HepG2 (cell line): ENCODE measurements around the gene CXCL17. TPM values are rescaled to one million over a fixed set of nuclear protein-coding genes. Genes with fewer than 3 reads are reported as not detected.

ENCODE experiments used
- ASH2L ChIP-seq: fragments of 300-600, 200-600 bp; sonication (generic); IDR thresholded peaks from 2 replicates; pipeline ENCODE4 v1.7.0; 2017; ENCODE audit warnings: low read depth, mild to moderate bottlenecking, moderate library complexity, mixed read lengths, low read length; ENCODE audit not compliant: insufficient read length
- CC2D1A ChIP-seq: sonication (generic); formaldehyde crosslinking; IDR thresholded peaks from 2 replicates; pipeline ENCODE4 v1.8.1; 2023; ENCODE audit warnings: mild to moderate bottlenecking, missing genetic modification reagents
- DMAP1 ChIP-seq: IDR thresholded peaks from 2 replicates; pipeline ENCODE4 v1.6.1; 2016
- ETS1 ChIP-seq: sonication (generic); formaldehyde crosslinking; IDR thresholded peaks from 2 replicates; pipeline ENCODE4 v1.4.0; 2020; ENCODE audit warnings: missing genetic modification reagents
- FOSL2 ChIP-seq: sonication (generic); formaldehyde crosslinking; IDR thresholded peaks from 2 replicates; pipeline ENCODE4 v1.4.0; 2020; ENCODE audit warnings: missing genetic modification reagents
- IRF9 ChIP-seq: sonication (generic); formaldehyde crosslinking; IDR thresholded peaks from 2 replicates; pipeline ENCODE4 v1.8.0; 2022; ENCODE audit warnings: missing genetic modification reagents, mild to moderate bottlenecking, borderline replicate concordance
- KLF15 ChIP-seq: sonication (generic); formaldehyde crosslinking; IDR thresholded peaks from 2 replicates; pipeline ENCODE4 v1.8.1; 2023; ENCODE audit warnings: borderline replicate concordance, mild to moderate bottlenecking, inconsistent platforms, missing genetic modification reagents, mixed read lengths
- RXRA ChIP-seq: sonication (generic); formaldehyde crosslinking; IDR thresholded peaks from 2 replicates; pipeline ENCODE4 v1.5.1; 2020; ENCODE audit warnings: missing genetic modification reagents
- XRCC5 ChIP-seq: fragments of 200-400 bp; formaldehyde crosslinking; optimal IDR thresholded peaks from 2 replicates; pipeline ENCODE3; 2017; ENCODE audit warnings: mild to moderate bottlenecking, low read length
- ZNF556 ChIP-seq: sonication (generic); formaldehyde crosslinking; IDR thresholded peaks from 2 replicates; pipeline ENCODE4 v1.4.0; 2020; ENCODE audit warnings: mild to moderate bottlenecking, missing genetic modification reagents, borderline replicate concordance
- ZNF747 ChIP-seq: sonication (generic); formaldehyde crosslinking; IDR thresholded peaks from 2 replicates; pipeline ENCODE4 v1.8.1; 2023; ENCODE audit warnings: missing genetic modification reagents, mild to moderate bottlenecking, borderline replicate concordance
- ZNF878 ChIP-seq: sonication (generic); formaldehyde crosslinking; IDR thresholded peaks from 2 replicates; pipeline ENCODE4 v1.8.1; 2023; ENCODE audit warnings: mild to moderate bottlenecking, missing genetic modification reagents, moderate library complexity
- polyA plus RNA-seq, 8 experiments: library from polyadenylated mRNA; depleted of rRNA in 3 of 8; stranded (reverse) in 7 of 8; unstranded in 1 of 8; fragments of >200 nt; fragmentation: Illumina TruSeq in 4 of 8; extraction: Trizol in 4 of 8; gene quantifications; 2 replicates each; pipeline versions ENCODE4 v1.2.1 to v1.2.3, GENCODE V29; 2011 to 2016; ENCODE audit warnings: low read depth in 4 of 8, missing spikeins in 1 of 8, mixed read lengths in 1 of 8; ENCODE audit not compliant: insufficient read depth in 1 of 8
- total RNA-seq, 5 experiments: library from RNA; depleted of rRNA; stranded (reverse); fragments of >200 nt; fragmentation: Illumina TruSeq; extraction: Trizol; gene quantifications; 2 replicates each; pipeline ENCODE4 v1.2.3, GENCODE V29; 2016; ENCODE audit warnings: low read depth in 1 of 5
- TF ChIP-seq, protein P1 (sequence below): sonication (generic); formaldehyde crosslinking; IDR thresholded peaks from 2 replicates; pipeline ENCODE4 v1.5.0; 2020; ENCODE audit warnings: mild to moderate bottlenecking, missing genetic modification reagents, borderline replicate concordance
- TF ChIP-seq, protein P2 (sequence below): sonication (generic); formaldehyde crosslinking; IDR thresholded peaks from 2 replicates; pipeline ENCODE4 v1.5.1; 2020; ENCODE audit warnings: missing genetic modification reagents, mild to moderate bottlenecking, borderline replicate concordance
- TF ChIP-seq, protein P3 (sequence below): sonication (generic); formaldehyde crosslinking; IDR thresholded peaks from 2 replicates; pipeline ENCODE4 v1.4.0; 2020; ENCODE audit warnings: missing genetic modification reagents, borderline replicate concordance

CXCL17 gene
- total and polyA plus RNA-seq, 2 of the 13 experiments (the other 11 are each of a cell fraction or from before 2014, with no cell fraction given) = 0.12 TPM; not detected in 1

DNA sequence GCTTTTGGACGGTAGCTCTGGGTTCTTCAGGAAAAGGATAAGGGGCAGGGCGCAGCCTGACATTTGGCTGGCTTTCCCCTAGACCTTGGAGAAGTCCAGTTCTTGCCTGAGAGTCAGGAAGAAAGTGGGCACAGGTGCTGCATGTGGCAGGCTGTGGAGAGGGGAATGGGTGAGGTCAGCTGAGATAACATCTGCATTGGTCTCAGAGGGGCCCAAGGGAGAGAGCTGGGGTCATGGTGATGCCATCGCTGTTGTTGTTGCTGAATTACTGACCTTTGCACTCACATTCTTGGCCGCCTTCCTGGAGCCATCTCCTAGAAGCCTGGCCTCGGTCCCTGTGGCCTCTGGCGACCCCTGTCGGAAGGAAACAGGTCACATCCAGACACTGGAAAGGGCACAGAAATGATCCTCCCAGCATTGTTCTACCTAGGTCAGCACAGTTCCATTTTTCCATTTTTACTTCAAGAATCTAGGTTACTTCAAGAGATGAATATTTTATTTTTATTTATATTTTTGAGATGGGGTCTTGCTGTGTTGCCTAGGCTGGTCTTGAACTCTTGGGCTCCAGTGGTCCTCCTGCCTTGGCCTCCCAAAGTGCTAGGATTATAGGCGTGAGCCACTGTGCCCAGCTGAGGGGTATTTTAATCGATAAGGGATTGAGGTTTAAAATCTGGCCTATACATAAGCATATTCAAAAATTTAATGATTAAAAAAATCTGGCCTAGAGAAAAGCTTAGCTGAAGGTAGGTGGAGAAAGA is 9.1 kb downstream of the CXCL17 start (continued):
- TF ChIP-seq, protein P1, sequence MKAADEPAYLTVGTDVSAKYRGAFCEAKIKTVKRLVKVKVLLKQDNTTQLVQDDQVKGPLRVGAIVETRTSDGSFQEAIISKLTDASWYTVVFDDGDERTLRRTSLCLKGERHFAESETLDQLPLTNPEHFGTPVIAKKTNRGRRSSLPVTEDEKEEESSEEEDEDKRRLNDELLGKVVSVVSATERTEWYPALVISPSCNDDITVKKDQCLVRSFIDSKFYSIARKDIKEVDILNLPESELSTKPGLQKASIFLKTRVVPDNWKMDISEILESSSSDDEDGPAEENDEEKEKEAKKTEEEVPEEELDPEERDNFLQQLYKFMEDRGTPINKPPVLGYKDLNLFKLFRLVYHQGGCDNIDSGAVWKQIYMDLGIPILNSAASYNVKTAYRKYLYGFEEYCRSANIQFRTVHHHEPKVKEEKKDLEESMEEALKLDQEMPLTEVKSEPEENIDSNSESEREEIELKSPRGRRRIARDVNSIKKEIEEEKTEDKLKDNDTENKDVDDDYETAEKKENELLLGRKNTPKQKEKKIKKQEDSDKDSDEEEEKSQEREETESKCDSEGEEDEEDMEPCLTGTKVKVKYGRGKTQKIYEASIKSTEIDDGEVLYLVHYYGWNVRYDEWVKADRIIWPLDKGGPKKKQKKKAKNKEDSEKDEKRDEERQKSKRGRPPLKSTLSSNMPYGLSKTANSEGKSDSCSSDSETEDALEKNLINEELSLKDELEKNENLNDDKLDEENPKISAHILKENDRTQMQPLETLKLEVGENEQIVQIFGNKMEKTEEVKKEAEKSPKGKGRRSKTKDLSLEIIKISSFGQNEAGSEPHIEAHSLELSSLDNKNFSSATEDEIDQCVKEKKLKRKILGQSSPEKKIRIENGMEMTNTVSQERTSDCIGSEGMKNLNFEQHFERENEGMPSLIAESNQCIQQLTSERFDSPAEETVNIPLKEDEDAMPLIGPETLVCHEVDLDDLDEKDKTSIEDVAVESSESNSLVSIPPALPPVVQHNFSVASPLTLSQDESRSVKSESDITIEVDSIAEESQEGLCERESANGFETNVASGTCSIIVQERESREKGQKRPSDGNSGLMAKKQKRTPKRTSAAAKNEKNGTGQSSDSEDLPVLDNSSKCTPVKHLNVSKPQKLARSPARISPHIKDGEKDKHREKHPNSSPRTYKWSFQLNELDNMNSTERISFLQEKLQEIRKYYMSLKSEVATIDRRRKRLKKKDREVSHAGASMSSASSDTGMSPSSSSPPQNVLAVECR (CRISPR knock-in tag) = no peak
- TF ChIP-seq ASH2L (peak; percentile 67), ZNF747 (CRISPR knock-in tag) (no peak; the same call in 1 of the 2 replicates), ETS1 (CRISPR knock-in tag) (no peak), KLF15 (CRISPR knock-in tag) (no peak), IRF9 (no peak), DMAP1 (CRISPR knock-in tag) (no peak; the same call in 1 of the 2 replicates), RXRA (peak; percentile 98), XRCC5 (peak; percentile 40), CC2D1A (CRISPR knock-in tag) (no peak), FOSL2 (CRISPR knock-in tag) (peak; percentile 76), ZNF556 (CRISPR knock-in tag) (no peak), ZNF878 (CRISPR knock-in tag) (no peak)
- TF ChIP-seq, protein P2, sequence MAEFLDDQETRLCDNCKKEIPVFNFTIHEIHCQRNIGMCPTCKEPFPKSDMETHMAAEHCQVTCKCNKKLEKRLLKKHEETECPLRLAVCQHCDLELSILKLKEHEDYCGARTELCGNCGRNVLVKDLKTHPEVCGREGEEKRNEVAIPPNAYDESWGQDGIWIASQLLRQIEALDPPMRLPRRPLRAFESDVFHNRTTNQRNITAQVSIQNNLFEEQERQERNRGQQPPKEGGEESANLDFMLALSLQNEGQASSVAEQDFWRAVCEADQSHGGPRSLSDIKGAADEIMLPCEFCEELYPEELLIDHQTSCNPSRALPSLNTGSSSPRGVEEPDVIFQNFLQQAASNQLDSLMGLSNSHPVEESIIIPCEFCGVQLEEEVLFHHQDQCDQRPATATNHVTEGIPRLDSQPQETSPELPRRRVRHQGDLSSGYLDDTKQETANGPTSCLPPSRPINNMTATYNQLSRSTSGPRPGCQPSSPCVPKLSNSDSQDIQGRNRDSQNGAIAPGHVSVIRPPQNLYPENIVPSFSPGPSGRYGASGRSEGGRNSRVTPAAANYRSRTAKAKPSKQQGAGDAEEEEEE (CRISPR knock-in tag) = no peak
- TF ChIP-seq, protein P3, sequence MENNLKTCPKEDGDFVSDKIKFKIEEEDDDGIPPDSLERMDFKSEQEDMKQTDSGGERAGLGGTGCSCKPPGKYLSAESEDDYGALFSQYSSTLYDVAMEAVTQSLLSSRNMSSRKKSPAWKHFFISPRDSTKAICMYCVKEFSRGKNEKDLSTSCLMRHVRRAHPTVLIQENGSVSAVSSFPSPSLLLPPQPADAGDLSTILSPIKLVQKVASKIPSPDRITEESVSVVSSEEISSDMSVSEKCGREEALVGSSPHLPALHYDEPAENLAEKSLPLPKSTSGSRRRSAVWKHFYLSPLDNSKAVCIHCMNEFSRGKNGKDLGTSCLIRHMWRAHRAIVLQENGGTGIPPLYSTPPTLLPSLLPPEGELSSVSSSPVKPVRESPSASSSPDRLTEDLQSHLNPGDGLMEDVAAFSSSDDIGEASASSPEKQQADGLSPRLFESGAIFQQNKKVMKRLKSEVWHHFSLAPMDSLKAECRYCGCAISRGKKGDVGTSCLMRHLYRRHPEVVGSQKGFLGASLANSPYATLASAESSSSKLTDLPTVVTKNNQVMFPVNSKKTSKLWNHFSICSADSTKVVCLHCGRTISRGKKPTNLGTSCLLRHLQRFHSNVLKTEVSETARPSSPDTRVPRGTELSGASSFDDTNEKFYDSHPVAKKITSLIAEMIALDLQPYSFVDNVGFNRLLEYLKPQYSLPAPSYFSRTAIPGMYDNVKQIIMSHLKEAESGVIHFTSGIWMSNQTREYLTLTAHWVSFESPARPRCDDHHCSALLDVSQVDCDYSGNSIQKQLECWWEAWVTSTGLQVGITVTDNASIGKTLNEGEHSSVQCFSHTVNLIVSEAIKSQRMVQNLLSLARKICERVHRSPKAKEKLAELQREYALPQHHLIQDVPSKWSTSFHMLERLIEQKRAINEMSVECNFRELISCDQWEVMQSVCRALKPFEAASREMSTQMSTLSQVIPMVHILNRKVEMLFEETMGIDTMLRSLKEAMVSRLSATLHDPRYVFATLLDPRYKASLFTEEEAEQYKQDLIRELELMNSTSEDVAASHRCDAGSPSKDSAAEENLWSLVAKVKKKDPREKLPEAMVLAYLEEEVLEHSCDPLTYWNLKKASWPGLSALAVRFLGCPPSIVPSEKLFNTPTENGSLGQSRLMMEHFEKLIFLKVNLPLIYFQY (CRISPR knock-in tag) = peak; percentile 68; the same call in 1 of the 2 replicates
